ENCODE measurements around the gene DCDC2B. TPM values are rescaled to one million over a fixed set of nuclear protein-coding genes. Genes with fewer than 3 reads are reported as not detected.

Gene DCDC2B
- total and polyA plus RNA-seq, 9 of the 15 experiments (the other 6 are each of a cell fraction or from before 2014, with no cell fraction given): not detected

- TF ChIP-seq, protein P1, sequence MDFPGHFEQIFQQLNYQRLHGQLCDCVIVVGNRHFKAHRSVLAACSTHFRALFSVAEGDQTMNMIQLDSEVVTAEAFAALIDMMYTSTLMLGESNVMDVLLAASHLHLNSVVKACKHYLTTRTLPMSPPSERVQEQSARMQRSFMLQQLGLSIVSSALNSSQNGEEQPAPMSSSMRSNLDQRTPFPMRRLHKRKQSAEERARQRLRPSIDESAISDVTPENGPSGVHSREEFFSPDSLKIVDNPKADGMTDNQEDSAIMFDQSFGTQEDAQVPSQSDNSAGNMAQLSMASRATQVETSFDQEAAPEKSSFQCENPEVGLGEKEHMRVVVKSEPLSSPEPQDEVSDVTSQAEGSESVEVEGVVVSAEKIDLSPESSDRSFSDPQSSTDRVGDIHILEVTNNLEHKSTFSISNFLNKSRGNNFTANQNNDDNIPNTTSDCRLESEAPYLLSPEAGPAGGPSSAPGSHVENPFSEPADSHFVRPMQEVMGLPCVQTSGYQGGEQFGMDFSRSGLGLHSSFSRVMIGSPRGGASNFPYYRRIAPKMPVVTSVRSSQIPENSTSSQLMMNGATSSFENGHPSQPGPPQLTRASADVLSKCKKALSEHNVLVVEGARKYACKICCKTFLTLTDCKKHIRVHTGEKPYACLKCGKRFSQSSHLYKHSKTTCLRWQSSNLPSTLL (IDR thresholded peaks at IDR 0.05): no peak
- TF ChIP-seq ASH1L (IDR thresholded peaks at IDR 0.05; ENCODE audit: borderline replicate concordance, low read depth, partially characterized antibody) (no peak), MECOM (CRISPR knock-in tag; IDR thresholded peaks at IDR 0.05) (peak; percentile 69; the same call in 1 of the 2 replicates), TSC22D4 (tag; IDR thresholded peaks at IDR 0.05) (no peak), U2AF1 (optimal IDR thresholded peaks at IDR 0.05; ENCODE audit: low read depth, low read length) (no peak), ZNF311 (CRISPR knock-in tag; IDR thresholded peaks at IDR 0.05) (peak; percentile 80; the same call in 1 of the 2 replicates), MCM7 (IDR thresholded peaks at IDR 0.05) (no peak), HSF4 (CRISPR knock-in tag; IDR thresholded peaks at IDR 0.05; ENCODE audit: borderline replicate concordance) (no peak; the same call in 1 of the 2 replicates), ZKSCAN3 (CRISPR knock-in tag; IDR thresholded peaks at IDR 0.05) (peak; percentile 54; the same call in 1 of the 2 replicates), MGA (IDR thresholded peaks at IDR 0.05) (no peak), EZH2 (IDR thresholded peaks at IDR 0.05; ENCODE audit: borderline replicate concordance, low read depth, low read length) (no peak), ZNF263 (CRISPR knock-in tag; IDR thresholded peaks at IDR 0.05; ENCODE audit: borderline replicate concordance) (no peak), ZNF830 (CRISPR knock-in tag; IDR thresholded peaks at IDR 0.05) (no peak), L3MBTL2 (IDR thresholded peaks at IDR 0.05) (no peak), ZNF184 (CRISPR knock-in tag; IDR thresholded peaks at IDR 0.05) (no peak)
- TF ChIP-seq, protein P2, sequence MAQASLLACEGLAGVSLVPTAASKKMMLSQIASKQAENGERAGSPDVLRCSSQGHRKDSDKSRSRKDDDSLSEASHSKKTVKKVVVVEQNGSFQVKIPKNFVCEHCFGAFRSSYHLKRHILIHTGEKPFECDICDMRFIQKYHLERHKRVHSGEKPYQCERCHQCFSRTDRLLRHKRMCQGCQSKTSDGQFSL (CRISPR knock-in tag; IDR thresholded peaks at IDR 0.05): no peak
- TF ChIP-seq, protein P2 (tag; IDR thresholded peaks at IDR 0.05): peak in 1 of 2 experiments; percentile 76; a peak in 2 of 4 replicates
Observed at GRCh38 chr1:32179193-32179442, 29.8 kb upstream of the DCDC2B start (continued).

Measured in K562 (cell line).